GM12878 (cell line): ENCODE results near the gene SERPING1.

Experiments
- POLR2A ChIP-seq: IDR thresholded peaks from 2 replicates; pipeline ENCODE4 v1.6.1; 2011; ENCODE audit warnings: low read depth, mild to moderate bottlenecking, low read length
- RAD51 ChIP-seq: fragments of 450-650 bp; IDR thresholded peaks from 2 replicates; pipeline ENCODE4 v1.6.1; 2016; ENCODE audit warnings: moderate library complexity, mild to moderate bottlenecking, inconsistent platforms
- ZNF207 ChIP-seq: fragments of 450-650 bp; IDR thresholded peaks from 2 replicates; pipeline ENCODE4 v1.6.1; 2014; ENCODE audit warnings: antibody characterized with exemption, mild to moderate bottlenecking, borderline replicate concordance
- TF ChIP-seq, protein P1 (sequence below): IDR thresholded peaks from 2 replicates; pipeline ENCODE4 v1.6.1; 2012; ENCODE audit warnings: low read depth, low read length, improper control_type of control experiment
- TF ChIP-seq, protein P2 (sequence below): IDR thresholded peaks from 2 replicates; pipeline ENCODE4 v1.6.1; 2012; ENCODE audit warnings: mild to moderate bottlenecking, low read depth, low read length
- TF ChIP-seq, protein P3 (sequence below), 3 experiments: IDR thresholded peaks in 2 of 3; conservative IDR thresholded peaks in 1 of 3; 2 replicates each; pipeline ENCODE4 v1.5.1; 2011; ENCODE audit warnings: low read depth in 3 of 3, low read length in 3 of 3, mild to moderate bottlenecking in 3 of 3, control low read depth in 2 of 3, moderate library complexity in 2 of 3, inconsistent platforms in 1 of 3, mixed read lengths in 1 of 3; ENCODE audit not compliant: control insufficient read depth in 2 of 3, insufficient read depth in 1 of 3; ENCODE audit errors: extremely low read depth in 1 of 3
- TF ChIP-seq, protein P4 (sequence below): fragments of 450-650 bp; IDR thresholded peaks from 2 replicates; pipeline ENCODE4 v1.6.1; 2017; ENCODE audit warnings: antibody characterized with exemption, mild to moderate bottlenecking, moderate library complexity

DNA sequence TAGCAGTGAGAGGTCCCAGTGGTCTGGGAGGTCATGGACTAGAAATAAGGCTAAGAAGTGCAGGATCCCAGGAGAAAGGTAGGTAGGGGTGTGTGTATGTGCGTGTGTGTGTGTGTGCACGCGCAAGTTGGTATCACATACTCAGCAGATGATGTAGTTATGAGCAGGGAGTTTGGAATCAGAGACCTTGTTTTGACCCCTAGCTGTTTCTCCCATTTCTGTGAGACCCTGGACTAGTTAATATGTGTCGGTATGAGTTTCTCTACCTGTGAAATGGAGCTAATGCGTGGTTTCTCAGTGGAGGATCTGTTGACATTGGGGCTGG is 1.3 kb downstream of the SERPING1 start:
- TF ChIP-seq, protein P1, sequence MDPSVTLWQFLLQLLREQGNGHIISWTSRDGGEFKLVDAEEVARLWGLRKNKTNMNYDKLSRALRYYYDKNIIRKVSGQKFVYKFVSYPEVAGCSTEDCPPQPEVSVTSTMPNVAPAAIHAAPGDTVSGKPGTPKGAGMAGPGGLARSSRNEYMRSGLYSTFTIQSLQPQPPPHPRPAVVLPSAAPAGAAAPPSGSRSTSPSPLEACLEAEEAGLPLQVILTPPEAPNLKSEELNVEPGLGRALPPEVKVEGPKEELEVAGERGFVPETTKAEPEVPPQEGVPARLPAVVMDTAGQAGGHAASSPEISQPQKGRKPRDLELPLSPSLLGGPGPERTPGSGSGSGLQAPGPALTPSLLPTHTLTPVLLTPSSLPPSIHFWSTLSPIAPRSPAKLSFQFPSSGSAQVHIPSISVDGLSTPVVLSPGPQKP: no peak
- TF ChIP-seq RAD51 (no peak), ZNF207 (no peak), POLR2A (no peak)
- TF ChIP-seq, protein P2, sequence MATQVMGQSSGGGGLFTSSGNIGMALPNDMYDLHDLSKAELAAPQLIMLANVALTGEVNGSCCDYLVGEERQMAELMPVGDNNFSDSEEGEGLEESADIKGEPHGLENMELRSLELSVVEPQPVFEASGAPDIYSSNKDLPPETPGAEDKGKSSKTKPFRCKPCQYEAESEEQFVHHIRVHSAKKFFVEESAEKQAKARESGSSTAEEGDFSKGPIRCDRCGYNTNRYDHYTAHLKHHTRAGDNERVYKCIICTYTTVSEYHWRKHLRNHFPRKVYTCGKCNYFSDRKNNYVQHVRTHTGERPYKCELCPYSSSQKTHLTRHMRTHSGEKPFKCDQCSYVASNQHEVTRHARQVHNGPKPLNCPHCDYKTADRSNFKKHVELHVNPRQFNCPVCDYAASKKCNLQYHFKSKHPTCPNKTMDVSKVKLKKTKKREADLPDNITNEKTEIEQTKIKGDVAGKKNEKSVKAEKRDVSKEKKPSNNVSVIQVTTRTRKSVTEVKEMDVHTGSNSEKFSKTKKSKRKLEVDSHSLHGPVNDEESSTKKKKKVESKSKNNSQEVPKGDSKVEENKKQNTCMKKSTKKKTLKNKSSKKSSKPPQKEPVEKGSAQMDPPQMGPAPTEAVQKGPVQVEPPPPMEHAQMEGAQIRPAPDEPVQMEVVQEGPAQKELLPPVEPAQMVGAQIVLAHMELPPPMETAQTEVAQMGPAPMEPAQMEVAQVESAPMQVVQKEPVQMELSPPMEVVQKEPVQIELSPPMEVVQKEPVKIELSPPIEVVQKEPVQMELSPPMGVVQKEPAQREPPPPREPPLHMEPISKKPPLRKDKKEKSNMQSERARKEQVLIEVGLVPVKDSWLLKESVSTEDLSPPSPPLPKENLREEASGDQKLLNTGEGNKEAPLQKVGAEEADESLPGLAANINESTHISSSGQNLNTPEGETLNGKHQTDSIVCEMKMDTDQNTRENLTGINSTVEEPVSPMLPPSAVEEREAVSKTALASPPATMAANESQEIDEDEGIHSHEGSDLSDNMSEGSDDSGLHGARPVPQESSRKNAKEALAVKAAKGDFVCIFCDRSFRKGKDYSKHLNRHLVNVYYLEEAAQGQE: no peak
- TF ChIP-seq, protein P3, sequence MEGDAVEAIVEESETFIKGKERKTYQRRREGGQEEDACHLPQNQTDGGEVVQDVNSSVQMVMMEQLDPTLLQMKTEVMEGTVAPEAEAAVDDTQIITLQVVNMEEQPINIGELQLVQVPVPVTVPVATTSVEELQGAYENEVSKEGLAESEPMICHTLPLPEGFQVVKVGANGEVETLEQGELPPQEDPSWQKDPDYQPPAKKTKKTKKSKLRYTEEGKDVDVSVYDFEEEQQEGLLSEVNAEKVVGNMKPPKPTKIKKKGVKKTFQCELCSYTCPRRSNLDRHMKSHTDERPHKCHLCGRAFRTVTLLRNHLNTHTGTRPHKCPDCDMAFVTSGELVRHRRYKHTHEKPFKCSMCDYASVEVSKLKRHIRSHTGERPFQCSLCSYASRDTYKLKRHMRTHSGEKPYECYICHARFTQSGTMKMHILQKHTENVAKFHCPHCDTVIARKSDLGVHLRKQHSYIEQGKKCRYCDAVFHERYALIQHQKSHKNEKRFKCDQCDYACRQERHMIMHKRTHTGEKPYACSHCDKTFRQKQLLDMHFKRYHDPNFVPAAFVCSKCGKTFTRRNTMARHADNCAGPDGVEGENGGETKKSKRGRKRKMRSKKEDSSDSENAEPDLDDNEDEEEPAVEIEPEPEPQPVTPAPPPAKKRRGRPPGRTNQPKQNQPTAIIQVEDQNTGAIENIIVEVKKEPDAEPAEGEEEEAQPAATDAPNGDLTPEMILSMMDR (IDR thresholded peaks at IDR 0.05 in 2 of 3, conservative IDR thresholded peaks at IDR 0.05 in 1 of 3; ENCODE audit: control insufficient read depth in 2 of 3, extremely low read depth in 1 of 3, insufficient read depth in 1 of 3, low read depth in 3 of 3, low read length in 3 of 3): no peak
- TF ChIP-seq, protein P4, sequence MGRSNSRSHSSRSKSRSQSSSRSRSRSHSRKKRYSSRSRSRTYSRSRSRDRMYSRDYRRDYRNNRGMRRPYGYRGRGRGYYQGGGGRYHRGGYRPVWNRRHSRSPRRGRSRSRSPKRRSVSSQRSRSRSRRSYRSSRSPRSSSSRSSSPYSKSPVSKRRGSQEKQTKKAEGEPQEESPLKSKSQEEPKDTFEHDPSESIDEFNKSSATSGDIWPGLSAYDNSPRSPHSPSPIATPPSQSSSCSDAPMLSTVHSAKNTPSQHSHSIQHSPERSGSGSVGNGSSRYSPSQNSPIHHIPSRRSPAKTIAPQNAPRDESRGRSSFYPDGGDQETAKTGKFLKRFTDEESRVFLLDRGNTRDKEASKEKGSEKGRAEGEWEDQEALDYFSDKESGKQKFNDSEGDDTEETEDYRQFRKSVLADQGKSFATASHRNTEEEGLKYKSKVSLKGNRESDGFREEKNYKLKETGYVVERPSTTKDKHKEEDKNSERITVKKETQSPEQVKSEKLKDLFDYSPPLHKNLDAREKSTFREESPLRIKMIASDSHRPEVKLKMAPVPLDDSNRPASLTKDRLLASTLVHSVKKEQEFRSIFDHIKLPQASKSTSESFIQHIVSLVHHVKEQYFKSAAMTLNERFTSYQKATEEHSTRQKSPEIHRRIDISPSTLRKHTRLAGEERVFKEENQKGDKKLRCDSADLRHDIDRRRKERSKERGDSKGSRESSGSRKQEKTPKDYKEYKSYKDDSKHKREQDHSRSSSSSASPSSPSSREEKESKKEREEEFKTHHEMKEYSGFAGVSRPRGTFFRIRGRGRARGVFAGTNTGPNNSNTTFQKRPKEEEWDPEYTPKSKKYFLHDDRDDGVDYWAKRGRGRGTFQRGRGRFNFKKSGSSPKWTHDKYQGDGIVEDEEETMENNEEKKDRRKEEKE: no peak
